ENCODE measurements around the gene OPN4. TPM values are rescaled to one million over a fixed set of nuclear protein-coding genes. Genes with fewer than 3 reads are reported as not detected.

The OPN4 gene
- total RNA-seq, 1 donor from 2014 or later: not detected

DNA sequence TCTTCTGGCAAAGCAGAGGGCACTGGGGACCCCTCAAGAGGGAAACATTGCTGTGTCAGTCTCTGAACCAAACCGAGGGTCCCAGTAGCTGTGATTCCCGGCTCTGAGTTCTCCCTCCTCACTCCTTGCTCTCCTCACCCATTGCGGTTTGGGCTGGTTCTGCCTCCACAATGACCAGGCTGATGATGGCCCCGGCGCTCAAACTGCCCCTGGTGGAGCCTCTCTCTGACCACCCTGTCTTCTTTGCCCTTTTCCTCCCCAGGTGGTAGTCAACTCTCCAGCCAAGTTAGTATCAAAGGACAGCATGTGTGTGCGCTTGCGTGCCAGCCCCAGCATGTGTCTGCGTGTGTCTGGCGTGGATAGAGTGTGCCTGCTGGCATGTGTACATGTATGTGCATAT lies 31.1 kb downstream of the OPN4 start:
- H3K27me3 Mint-ChIP-seq (ENCODE audit: low read depth): no peaks in the 10 kb centered on the region
- no peak for DNase-seq (ENCODE audit: low spot score)
- H3K4me1 Mint-ChIP-seq (ENCODE audit: low read depth): peaks cover 88% of the 10 kb centered on the region
- TF ChIP-seq, protein P1, sequence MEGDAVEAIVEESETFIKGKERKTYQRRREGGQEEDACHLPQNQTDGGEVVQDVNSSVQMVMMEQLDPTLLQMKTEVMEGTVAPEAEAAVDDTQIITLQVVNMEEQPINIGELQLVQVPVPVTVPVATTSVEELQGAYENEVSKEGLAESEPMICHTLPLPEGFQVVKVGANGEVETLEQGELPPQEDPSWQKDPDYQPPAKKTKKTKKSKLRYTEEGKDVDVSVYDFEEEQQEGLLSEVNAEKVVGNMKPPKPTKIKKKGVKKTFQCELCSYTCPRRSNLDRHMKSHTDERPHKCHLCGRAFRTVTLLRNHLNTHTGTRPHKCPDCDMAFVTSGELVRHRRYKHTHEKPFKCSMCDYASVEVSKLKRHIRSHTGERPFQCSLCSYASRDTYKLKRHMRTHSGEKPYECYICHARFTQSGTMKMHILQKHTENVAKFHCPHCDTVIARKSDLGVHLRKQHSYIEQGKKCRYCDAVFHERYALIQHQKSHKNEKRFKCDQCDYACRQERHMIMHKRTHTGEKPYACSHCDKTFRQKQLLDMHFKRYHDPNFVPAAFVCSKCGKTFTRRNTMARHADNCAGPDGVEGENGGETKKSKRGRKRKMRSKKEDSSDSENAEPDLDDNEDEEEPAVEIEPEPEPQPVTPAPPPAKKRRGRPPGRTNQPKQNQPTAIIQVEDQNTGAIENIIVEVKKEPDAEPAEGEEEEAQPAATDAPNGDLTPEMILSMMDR (IDR thresholded peaks at IDR 0.05): no peak
- no peak overlapping the region for H3K4me3 Mint-ChIP-seq (ENCODE audit: unreplicated experiment)
- peak overlapping the region; percentile 72 for H3K27ac Mint-ChIP-seq (ENCODE audit: unreplicated experiment)
- peaks cover 3% of the 10 kb centered on the region for H3K36me3 Mint-ChIP-seq (ENCODE audit: low read depth)
- no peaks in the 10 kb centered on the region for H3K9me3 Mint-ChIP-seq (ENCODE audit: low read depth)

DNA sequence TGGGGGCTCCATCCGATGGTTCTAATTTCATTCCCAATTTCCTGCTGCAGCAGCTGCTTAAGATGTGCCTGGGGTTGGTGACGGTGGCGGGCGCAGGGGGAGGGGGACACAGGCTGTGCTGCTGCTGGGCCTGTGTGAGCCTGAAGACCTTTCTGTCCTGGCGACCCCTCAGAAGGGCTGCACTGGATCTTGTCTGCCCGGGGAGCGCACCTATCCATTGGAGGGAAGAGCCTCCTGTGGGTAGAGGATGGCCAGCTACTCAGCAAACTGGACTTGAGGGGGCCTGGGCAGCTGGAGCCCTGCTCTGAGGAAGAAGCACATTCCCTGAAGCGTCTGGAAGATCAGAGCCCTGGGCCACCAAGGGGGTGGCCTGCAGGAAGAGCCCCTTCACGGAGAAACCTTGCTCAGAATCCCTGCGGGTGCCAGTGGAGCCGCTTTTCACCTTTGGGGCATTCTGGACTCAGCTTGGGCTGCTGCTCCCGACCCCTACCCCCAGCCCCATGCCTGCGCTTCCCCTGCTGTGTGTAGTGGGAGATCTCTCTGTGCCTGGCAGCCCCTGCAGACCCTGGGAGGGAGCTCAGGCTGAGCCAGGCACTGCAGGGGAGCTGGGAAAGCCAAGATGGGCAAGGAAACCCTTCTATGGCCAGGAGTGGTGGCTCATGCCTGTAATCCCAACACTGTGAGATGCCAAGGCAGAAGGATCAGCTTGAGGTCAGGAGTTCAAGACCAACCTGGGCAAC lies 31.7 kb downstream of the OPN4 start:
- TF ChIP-seq, protein P1 (IDR thresholded peaks at IDR 0.05): no peak
- H3K36me3 Mint-ChIP-seq (ENCODE audit: low read depth): peaks cover 3% of the 10 kb centered on the region
- DNase-seq (ENCODE audit: low spot score): no peak
- H3K27ac Mint-ChIP-seq (ENCODE audit: unreplicated experiment): peak overlapping the region; percentile 49
- H3K9me3 Mint-ChIP-seq (ENCODE audit: low read depth): no peaks in the 10 kb centered on the region
- H3K27me3 Mint-ChIP-seq (ENCODE audit: low read depth): no peaks in the 10 kb centered on the region
- no peak overlapping the region for H3K4me3 Mint-ChIP-seq (ENCODE audit: unreplicated experiment)
- H3K4me1 Mint-ChIP-seq (ENCODE audit: low read depth): peaks cover 85% of the 10 kb centered on the region

DNA sequence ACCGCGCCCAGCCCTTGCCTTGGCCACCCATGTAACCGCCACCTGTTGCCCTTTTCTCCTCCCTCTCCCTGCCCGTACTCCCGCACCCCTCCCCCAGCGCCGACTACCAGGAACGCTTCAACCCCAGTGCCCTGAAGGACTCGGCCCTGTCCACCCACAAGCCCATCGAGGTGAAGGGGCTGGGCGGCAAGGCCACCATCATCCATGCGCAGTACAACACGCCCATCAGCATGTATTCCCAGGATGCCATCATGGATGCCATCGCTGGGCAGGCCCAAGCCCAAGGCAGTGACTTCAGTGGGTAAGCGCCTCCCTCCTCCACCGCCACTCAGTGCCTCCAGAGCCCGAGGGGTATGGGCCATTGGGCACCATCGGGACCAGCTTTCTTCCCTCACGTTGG lies 32.6 kb downstream of the OPN4 start:
- TF ChIP-seq, protein P1 (IDR thresholded peaks at IDR 0.05): no peak
- Mint-ChIP-seq H3K4me3 (ENCODE audit: unreplicated experiment) (no peak overlapping the region), H3K36me3 (ENCODE audit: low read depth) (peaks cover 3% of the 10 kb centered on the region), H3K4me1 (ENCODE audit: low read depth) (peaks cover 82% of the 10 kb centered on the region), H3K9me3 (ENCODE audit: low read depth) (no peaks in the 10 kb centered on the region), H3K27ac (ENCODE audit: unreplicated experiment) (peak overlapping the region; percentile 92), H3K27me3 (ENCODE audit: low read depth) (no peaks in the 10 kb centered on the region)
- DNase-seq (ENCODE audit: low spot score): no peak

DNA sequence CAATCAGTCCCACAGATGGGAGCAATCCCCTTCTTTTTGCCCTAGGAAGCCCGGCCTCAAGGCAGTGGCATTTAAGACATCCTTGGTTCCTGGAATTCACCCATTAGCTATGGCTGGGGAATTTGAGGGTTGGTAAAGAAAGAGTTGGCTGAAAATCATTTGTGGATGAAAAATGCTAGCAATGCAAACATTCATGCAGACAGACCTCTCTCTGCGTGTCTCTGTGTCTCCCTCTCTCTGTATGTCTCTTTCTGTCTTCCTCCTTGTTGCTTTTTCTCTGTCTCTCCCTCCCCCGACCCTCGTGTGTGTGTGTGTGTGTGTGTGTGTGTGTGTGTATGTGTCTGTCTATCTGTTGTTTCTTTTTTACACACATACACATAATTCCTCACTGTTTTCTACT lies 33.4 kb downstream of the OPN4 start:
- no peaks in the 10 kb centered on the region for H3K9me3 Mint-ChIP-seq (ENCODE audit: low read depth)
- H3K36me3 Mint-ChIP-seq (ENCODE audit: low read depth): peaks cover 3% of the 10 kb centered on the region
- no peak for DNase-seq (ENCODE audit: low spot score)
- H3K27ac Mint-ChIP-seq (ENCODE audit: unreplicated experiment): peak overlapping the region; percentile 92
- no peak overlapping the region for H3K4me3 Mint-ChIP-seq (ENCODE audit: unreplicated experiment)
- TF ChIP-seq, protein P1 (IDR thresholded peaks at IDR 0.05): no peak
- no peaks in the 10 kb centered on the region for H3K27me3 Mint-ChIP-seq (ENCODE audit: low read depth)
- H3K4me1 Mint-ChIP-seq (ENCODE audit: low read depth): peaks cover 77% of the 10 kb centered on the region

DNA sequence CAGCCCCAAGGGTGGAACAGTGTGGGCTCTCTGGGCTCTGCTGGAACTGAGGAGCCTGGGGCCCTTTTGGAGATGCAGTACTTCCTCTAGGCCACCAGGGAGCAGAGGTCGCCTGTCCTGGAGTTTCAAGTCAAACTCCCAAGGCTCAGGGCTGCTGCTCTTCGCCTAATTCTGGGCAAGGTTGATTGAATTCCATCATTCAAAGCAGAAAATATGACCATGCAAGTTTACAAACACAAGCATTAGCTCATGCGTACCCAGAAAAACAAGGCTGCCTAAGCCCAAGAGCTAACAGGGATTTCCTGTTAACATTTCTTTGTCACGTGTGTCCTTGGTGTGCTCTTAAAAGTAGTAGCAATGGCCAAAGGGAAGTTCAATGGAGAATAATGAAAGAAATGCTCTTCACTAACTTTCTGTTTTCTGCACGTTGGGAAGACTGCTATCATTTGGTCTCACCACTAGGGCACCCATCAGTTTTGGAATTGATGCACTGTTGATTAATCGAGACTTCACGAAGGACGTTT lies 34.1 kb downstream of the OPN4 start:
- H3K27ac Mint-ChIP-seq (ENCODE audit: unreplicated experiment): peak overlapping the region; percentile 92

More for the DNA sequence above, 34.1 kb downstream of the OPN4 start:
- H3K9me3 Mint-ChIP-seq (ENCODE audit: low read depth): no peaks in the 10 kb centered on the region
- H3K27me3 Mint-ChIP-seq (ENCODE audit: low read depth): no peaks in the 10 kb centered on the region
- H3K4me3 Mint-ChIP-seq (ENCODE audit: unreplicated experiment): no peak overlapping the region
- TF ChIP-seq, protein P1 (IDR thresholded peaks at IDR 0.05): peak; percentile 86
- H3K4me1 Mint-ChIP-seq (ENCODE audit: low read depth): peaks cover 74% of the 10 kb centered on the region
- no peaks in the 10 kb centered on the region for H3K36me3 Mint-ChIP-seq (ENCODE audit: low read depth)
- no peak for DNase-seq (ENCODE audit: low spot score)
